IMR-90 (cell line): ENCODE results near the gene PALLD. TPM values are rescaled to one million over a fixed set of nuclear protein-coding genes. Genes with fewer than 3 reads are reported as not detected.

Experiments
- ATAC-seq: fragments of 200-7000 bp; cut with Tn5 transposase; 2 replicates; pipeline ENCODE4 v1.9.1; 2020; ENCODE audit warnings: low read depth, mild to moderate bottlenecking, moderate library complexity
- BruUV-seq: library from RNA; stranded (reverse); fragments of 400-500 nt; replicated peaks from 2 replicates; lab custom pipeline; 2021; lab: Mats Ljungman, UMichigan
- CTCF ChIA-PET: fragments of 300-600 bp; formaldehyde crosslinking; extraction: SDS; loops from one replicate; lab custom pipeline; 2021; ENCODE audit warnings: antibody characterized with exemption; lab: Yijun Ruan, JAX
- POLR2A ChIA-PET: fragments of 300-600 bp; sonication (Branson Sonifier 250); formaldehyde crosslinking; loops from one replicate; lab custom pipeline; 2022; ENCODE audit warnings: antibody characterized with exemption; ENCODE audit not compliant: unreplicated experiment; lab: Charles Lee
- DNase-seq: peaks from one replicate; pipeline ENCODE4 v3.0.0; 2013
- H2AFZ ChIP-seq: replicated peaks from 2 replicates; pipeline ENCODE3; 2013; ENCODE audit warnings: low read length, mild to moderate bottlenecking; ENCODE audit not compliant: poor library complexity
- H2AK5ac ChIP-seq: 2 replicates; pipeline ENCODE4 v1.6.1; 2013; ENCODE audit warnings: low read depth, low read length, inconsistent platforms
- H2AK9ac ChIP-seq: replicated peaks from 2 replicates; pipeline ENCODE3; 2013; ENCODE audit warnings: mild to moderate bottlenecking, low read depth, low read length, moderate library complexity; ENCODE audit not compliant: poor library complexity
- H2BK120ac ChIP-seq: 2 replicates; pipeline ENCODE4 v1.6.1; 2013; ENCODE audit warnings: low read depth, low read length, inconsistent platforms
- H2BK15ac ChIP-seq: 3 replicates; pipeline ENCODE4 v1.6.1; 2013; ENCODE audit warnings: low read depth, low read length, inconsistent platforms
- H2BK20ac ChIP-seq: 2 replicates; pipeline ENCODE4 v1.6.1; 2013; ENCODE audit warnings: low read depth, mild to moderate bottlenecking, inconsistent platforms, low read length, moderate library complexity
- H2BK5ac ChIP-seq: 2 replicates; pipeline ENCODE4 v1.6.1; 2013; ENCODE audit warnings: mild to moderate bottlenecking, low read depth, low read length, inconsistent platforms; ENCODE audit not compliant: poor library complexity, severe bottlenecking
- H3K14ac ChIP-seq: replicated peaks from 2 replicates; pipeline ENCODE4 v1.6.1; 2013; ENCODE audit warnings: low read depth, low read length, inconsistent platforms
- H3K18ac ChIP-seq: 2 replicates; pipeline ENCODE4 v1.6.1; 2013; ENCODE audit warnings: low read depth, low read length, control low read depth
- H3K23ac ChIP-seq: 2 replicates; pipeline ENCODE4 v1.6.1; 2013; ENCODE audit warnings: low read depth, low read length, inconsistent platforms
- H3K27ac ChIP-seq: 2 replicates; pipeline ENCODE4 v1.5.1; 2013; ENCODE audit warnings: mild to moderate bottlenecking, control low read depth, low read length; ENCODE audit not compliant: insufficient read depth
- H3K27me3 ChIP-seq: 2 replicates; pipeline ENCODE4 v1.6.1; 2013; ENCODE audit warnings: low read length; ENCODE audit not compliant: control insufficient read depth, insufficient read depth
- H3K36me3 ChIP-seq: 2 replicates; pipeline ENCODE4 v1.6.1; 2013; ENCODE audit warnings: low read length, mixed read lengths; ENCODE audit not compliant: control insufficient read depth, insufficient read depth
- H3K4ac ChIP-seq: 2 replicates; pipeline ENCODE4 v1.6.1; 2013; ENCODE audit warnings: low read depth, low read length, inconsistent platforms
- H3K4me1 ChIP-seq: 2 replicates; pipeline ENCODE4 v1.6.1; 2013; ENCODE audit warnings: low read length, mixed read lengths; ENCODE audit not compliant: control insufficient read depth, insufficient read depth
- H3K4me2 ChIP-seq: 2 replicates; pipeline ENCODE4 v1.6.1; 2013; ENCODE audit warnings: low read depth, mild to moderate bottlenecking, control low read depth, low read length, moderate library complexity
- H3K4me3 ChIP-seq: 2 replicates; pipeline ENCODE4 v1.5.1; 2013; ENCODE audit warnings: low read depth, mild to moderate bottlenecking, control low read depth, low read length, moderate library complexity; ENCODE audit not compliant: insufficient read depth
- H3K56ac ChIP-seq: 2 replicates; pipeline ENCODE4 v1.6.1; 2013; ENCODE audit warnings: low read length, inconsistent platforms; ENCODE audit not compliant: insufficient read depth; ENCODE audit errors: extremely low read depth
- H3K79me1 ChIP-seq, 2 experiments: 2 replicates each; pipeline ENCODE4 v1.6.1; 2013; ENCODE audit warnings: low read length in 2 of 2, inconsistent platforms in 1 of 2, low read depth in 1 of 2
- H3K9ac ChIP-seq: 2 replicates; pipeline ENCODE4 v1.6.1; 2013; ENCODE audit warnings: low read depth, low read length, control low read depth
- H3K9me1 ChIP-seq: 2 replicates; pipeline ENCODE4 v1.6.1; 2013; ENCODE audit warnings: low read length, inconsistent platforms; ENCODE audit not compliant: insufficient read depth
- H3K9me3 ChIP-seq: 2 replicates; pipeline ENCODE4 v1.6.1; 2013; ENCODE audit warnings: low read length; ENCODE audit not compliant: control insufficient read depth, insufficient read depth
- H4K20me1 ChIP-seq: 2 replicates; pipeline ENCODE4 v1.6.1; 2013; ENCODE audit warnings: low read length, inconsistent platforms; ENCODE audit not compliant: insufficient read depth
- H4K5ac ChIP-seq: 2 replicates; pipeline ENCODE4 v1.6.1; 2013; ENCODE audit warnings: mild to moderate bottlenecking, low read depth, low read length, control low read depth
- H4K8ac ChIP-seq, 2 experiments: 2 replicates each; pipeline ENCODE4 v1.6.1; 2013; ENCODE audit warnings: low read depth in 2 of 2, low read length in 2 of 2, control low read depth in 1 of 2, inconsistent platforms in 1 of 2
- H4K91ac ChIP-seq: 2 replicates; pipeline ENCODE4 v1.6.1; 2013; ENCODE audit warnings: low read depth, low read length, inconsistent platforms; ENCODE audit not compliant: insufficient read depth
- BHLHE40 ChIP-seq: fragments of 150-350 bp; IDR thresholded peaks from 2 replicates; pipeline ENCODE4 v1.6.1; 2016; ENCODE audit warnings: mild to moderate bottlenecking, low read depth, low read length
- CEBPB ChIP-seq: IDR thresholded peaks from 2 replicates; pipeline ENCODE4 v1.6.1; 2012; ENCODE audit warnings: low read depth, low read length, improper control_type of control experiment
- FOS ChIP-seq: fragments of 150-350 bp; IDR thresholded peaks from 2 replicates; pipeline ENCODE4 v1.6.1; 2016; ENCODE audit warnings: low read depth, low read length
- NFE2L2 ChIP-seq: fragments of 150-350 bp; IDR thresholded peaks from 2 replicates; pipeline ENCODE4 v1.6.1; 2016; ENCODE audit warnings: low read depth, mild to moderate bottlenecking, low read length
- RCOR1 ChIP-seq: IDR thresholded peaks from 2 replicates; pipeline ENCODE4 v1.6.1; 2012; ENCODE audit warnings: mild to moderate bottlenecking, low read length, improper control_type of control experiment; ENCODE audit not compliant: insufficient replicate concordance
- SMC3 ChIP-seq: fragments of 150-350 bp; IDR thresholded peaks from 2 replicates; pipeline ENCODE4 v1.6.1; 2016; ENCODE audit warnings: low read depth, mild to moderate bottlenecking, antibody characterized with exemption, low read length, moderate library complexity
- WGBS, 2 experiments: methylation state at CpG; one replicate each; pipeline versions ENCODE4 v1.1.5 to v1.1.7; 2013; ENCODE audit warnings: missing lambda C conversion rate in 2 of 2; ENCODE audit not compliant: insufficient read length in 1 of 2; ENCODE audit errors: extremely low coverage in 2 of 2; 5-methylcytosine and 5-hydroxymethylcytosine counted together
- dilution Hi-C: fragments of 300-500 bp; cut with HindIII; formaldehyde crosslinking; loops from one replicate; pipeline ENCODE4 v1.14.3; 2018; ENCODE audit warnings: low sequenced_read_pairs; ENCODE audit not compliant: unreplicated experiment
- in situ Hi-C: fragments of 300-500 bp; cut with MboI; formaldehyde crosslinking; loops from 3 replicates; pipeline ENCODE4 v1.14.3; 2019; ENCODE audit warnings: low sequenced_read_pairs, inconsistent platforms, mixed read lengths
- intact Hi-C: fragments of 100-400 bp; cut with micrococcal nuclease; formaldehyde crosslinking; loops from 2 replicates; pipeline ENCODE4 v1.10.0; 2022
- polyA plus RNA-seq, 3 experiments: library from polyadenylated mRNA; depleted of rRNA; stranded (reverse); fragments of >200 nt; gene quantifications; 2 replicates each; pipeline ENCODE4 v1.2.3, GENCODE V29; 2012; ENCODE audit warnings: low replicate concordance in 1 of 3
- total RNA-seq: library from RNA; depleted of rRNA; stranded (reverse); fragments of >200 nt; gene quantifications from 2 replicates; pipeline ENCODE4 v1.2.3, GENCODE V29; 2012

Gene PALLD
- total and polyA plus RNA-seq, 2 of the 4 experiments (the other 2 are of a cell fraction) = 91.0 to 91.9 TPM

GRCh38 chr4:168857546-168858314 is 360.9 kb downstream of the PALLD start:
- POLR2A ChIA-PET = interaction anchor here (0.8 to 1.9 kb wide), 2 partner anchors 9 to 13 kb away, joined by 3 to 5 read pairs; no protein-coding TSS in a partner anchor
- intact Hi-C loops = no loop called here
- CTCF ChIA-PET = no interaction called here
- peaks cover 27 to 73% of the 10 kb centered on the region in 2 experiments for H3K79me1 ChIP-seq
- H3K14ac ChIP-seq = peak overlapping the region; percentile 89
- H4K20me1 ChIP-seq = peaks cover 42% of the 10 kb centered on the region
- peak overlapping the region; percentile 99 for H3K18ac ChIP-seq
- peak overlapping the region; percentile 98; the same call in 1 of the 2 replicates for H2AK5ac ChIP-seq
- no peak overlapping the region for H2AK9ac ChIP-seq
- dilution Hi-C loops = no loop called here
- peak overlapping the region; percentile 97 for H2BK120ac ChIP-seq
- H3K27ac ChIP-seq = peak overlapping the region; percentile 63; the same call in 1 of the 2 replicates
- H3K9ac ChIP-seq = no peak overlapping the region; the same call in 1 of the 2 replicates
- peak overlapping the region; percentile 92; the same call in 1 of the 2 replicates for H3K23ac ChIP-seq
- H2BK20ac ChIP-seq = peak overlapping the region; percentile 98; the same call in 1 of the 2 replicates
- H3K4ac ChIP-seq = peak overlapping the region; percentile 95
- peak overlapping the region; percentile 91 for H2BK5ac ChIP-seq
- peaks cover 5% of the 10 kb centered on the region; the same call in 1 of the 2 replicates for H3K9me3 ChIP-seq
- H3K56ac ChIP-seq = peak overlapping the region; percentile 50; the same call in 1 of the 2 replicates
- H2BK15ac ChIP-seq = peak overlapping the region; percentile 17; the same call in 1 of the 3 replicates
- H3K4me2 ChIP-seq = peak overlapping the region; percentile 38
- peak; percentile 94 for DNase-seq
- 100% methylated on average over 2 of the region's 5 CpGs; no CpG with 5 or more reads in 1 of the 2 experiments for WGBS, 2 experiments
- in situ Hi-C loops = no loop called here
- peak overlapping the region in 1 of 2 experiments; percentile 95; a peak in 3 of 4 replicates for H4K8ac ChIP-seq
- H4K5ac ChIP-seq = peak overlapping the region; percentile 69; the same call in 1 of the 2 replicates
- peaks cover 27% of the 10 kb centered on the region for H3K4me1 ChIP-seq
- no peak overlapping the region for H3K4me3 ChIP-seq
- H2AFZ ChIP-seq = no peak overlapping the region
- no TSS peak for BruUV-seq
- ATAC-seq = peak; percentile 36
- TF ChIP-seq NFE2L2 = 0 out of 2 replicates have a peak, but pooled peaks have one; percentile 2
- TF ChIP-seq BHLHE40 = no peak
- peak; percentile 27; the same call in 1 of the 2 replicates for TF ChIP-seq FOS
- TF ChIP-seq CEBPB = peak; percentile 49; the same call in 1 of the 2 replicates
- TF ChIP-seq SMC3 = 0 out of 2 replicates have a peak, but pooled peaks have one; percentile 6
- no peak for TF ChIP-seq RCOR1
- peak overlapping the region; percentile 71 for H4K91ac ChIP-seq
- H3K27me3 ChIP-seq = no peaks in the 10 kb centered on the region
- H3K36me3 ChIP-seq = peaks cover 30% of the 10 kb centered on the region
- peaks cover 32% of the 10 kb centered on the region for H3K9me1 ChIP-seq
